Measurements from ENCODE around the gene PNLIPRP2.

Gene PNLIPRP2

DNA sequence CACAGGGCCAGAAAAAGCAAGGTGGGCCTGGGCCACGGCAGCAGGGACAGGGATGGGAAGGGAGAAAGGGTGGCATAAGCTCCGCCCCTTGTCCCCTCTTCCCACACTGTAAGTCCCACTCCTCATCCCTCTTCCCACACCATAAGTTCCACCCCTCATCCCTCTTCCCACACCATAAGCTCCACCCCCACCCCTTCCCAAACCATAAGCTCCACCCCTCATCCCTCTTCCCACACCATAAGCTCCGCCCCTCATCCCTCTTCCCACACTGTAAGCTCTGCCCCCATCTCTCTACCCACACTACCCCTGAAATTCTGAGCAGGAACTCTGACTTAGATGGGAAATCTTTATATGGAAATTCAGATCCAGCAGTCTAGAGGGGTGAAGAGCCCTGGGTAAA lies 65.9 kb downstream of the PNLIPRP2 start:
- no peak for DNase-seq

DNA sequence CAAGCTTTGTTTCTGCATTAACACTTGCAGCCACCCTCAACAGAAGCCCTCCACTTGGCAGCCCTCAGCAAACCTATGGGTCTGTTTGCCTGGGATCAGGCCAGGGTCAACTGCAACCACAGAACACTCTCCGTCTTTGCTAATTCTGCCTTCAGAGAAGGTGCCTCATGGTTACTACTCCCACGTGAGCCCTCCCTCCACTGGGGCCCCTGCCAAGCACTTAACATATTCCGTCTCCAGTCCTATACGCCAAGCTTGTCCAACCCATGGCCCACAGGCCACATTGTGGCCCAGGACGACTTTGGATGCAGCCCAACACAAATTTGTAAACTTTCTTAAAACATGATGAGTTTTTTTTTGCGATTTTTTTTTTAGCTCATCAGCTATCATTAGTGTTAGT lies 66.9 kb downstream of the PNLIPRP2 start:
- no peak for DNase-seq

DNA sequence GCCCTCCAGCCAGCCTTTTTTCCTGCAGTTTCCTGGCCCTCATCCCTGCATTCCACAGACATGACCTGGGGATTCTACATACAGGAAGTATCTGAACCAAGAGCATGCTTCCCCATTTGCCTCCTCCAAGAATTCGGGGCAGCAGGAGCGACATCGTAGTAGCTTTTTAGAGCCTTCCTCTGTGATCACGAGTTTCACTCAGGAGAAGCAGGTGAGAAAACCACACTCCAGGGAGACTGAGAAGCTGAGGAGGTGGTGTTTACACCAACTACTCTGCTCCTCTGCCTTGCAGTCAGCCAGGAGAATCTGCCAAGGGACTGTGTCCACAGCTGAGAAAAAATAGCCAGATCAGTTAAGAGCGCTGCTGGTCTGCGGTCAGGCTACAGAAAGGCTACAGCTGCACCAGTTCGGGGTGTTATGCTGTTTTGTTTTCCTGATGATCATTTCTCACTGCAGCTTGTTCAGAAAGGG lies 67.5 kb downstream of the PNLIPRP2 start:
- DNase-seq = no peak

DNA sequence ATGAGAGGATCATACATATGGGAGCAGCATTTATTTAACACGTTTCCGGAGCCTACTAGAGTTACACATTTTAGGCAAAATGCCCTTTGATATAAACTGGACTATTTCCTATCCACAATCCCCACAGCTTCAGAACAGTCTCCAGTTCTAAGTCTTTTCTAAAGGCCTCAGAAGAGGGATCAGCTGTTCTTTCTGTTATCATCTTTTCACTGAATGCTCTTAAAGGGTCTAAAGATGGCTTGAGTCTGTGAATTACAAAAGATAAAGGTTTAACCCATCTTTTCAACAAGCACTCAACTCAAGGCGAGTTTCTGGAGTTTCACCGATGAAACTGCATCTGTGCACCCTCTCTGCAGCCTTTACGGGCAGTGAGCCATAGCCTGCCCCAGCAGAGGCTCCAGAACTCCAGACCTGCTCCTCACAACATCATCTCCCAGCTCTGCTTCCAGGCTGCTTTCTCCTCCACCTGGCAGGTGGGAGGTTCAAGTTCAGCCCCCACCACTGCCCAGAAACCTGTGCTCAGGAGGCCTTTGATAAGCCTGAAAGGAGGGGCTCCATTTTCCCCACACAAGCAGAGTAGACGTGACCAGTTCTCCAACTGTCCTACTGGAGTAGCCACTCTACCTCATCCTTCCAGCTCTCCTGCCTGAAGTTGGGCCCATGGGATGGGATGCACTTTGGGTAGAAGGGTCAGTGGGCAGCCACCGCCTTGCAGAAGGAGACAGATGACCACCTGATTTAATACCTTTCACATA lies 68.2 kb downstream of the PNLIPRP2 start:
- DNase-seq = no peak

DNA sequence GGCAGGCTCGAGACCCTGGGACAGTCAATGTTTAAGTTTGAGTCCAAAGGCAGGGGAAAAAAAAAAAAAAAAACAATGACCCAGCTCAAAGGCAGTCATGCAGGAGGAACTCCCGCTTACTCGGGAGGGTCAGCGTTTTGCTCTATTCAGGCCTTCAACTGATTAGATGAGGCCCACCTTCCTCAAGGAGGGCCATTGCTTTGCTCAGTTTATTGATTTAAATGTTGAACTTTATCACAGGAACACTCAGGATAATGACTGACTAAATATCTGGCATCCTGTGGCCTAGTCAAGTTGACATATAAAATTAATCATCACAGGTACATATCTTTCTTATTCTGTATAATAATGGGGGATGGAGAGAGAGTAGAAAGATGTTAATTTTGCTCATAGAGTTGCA lies 69.0 kb downstream of the PNLIPRP2 start:
- no peak for DNase-seq

DNA sequence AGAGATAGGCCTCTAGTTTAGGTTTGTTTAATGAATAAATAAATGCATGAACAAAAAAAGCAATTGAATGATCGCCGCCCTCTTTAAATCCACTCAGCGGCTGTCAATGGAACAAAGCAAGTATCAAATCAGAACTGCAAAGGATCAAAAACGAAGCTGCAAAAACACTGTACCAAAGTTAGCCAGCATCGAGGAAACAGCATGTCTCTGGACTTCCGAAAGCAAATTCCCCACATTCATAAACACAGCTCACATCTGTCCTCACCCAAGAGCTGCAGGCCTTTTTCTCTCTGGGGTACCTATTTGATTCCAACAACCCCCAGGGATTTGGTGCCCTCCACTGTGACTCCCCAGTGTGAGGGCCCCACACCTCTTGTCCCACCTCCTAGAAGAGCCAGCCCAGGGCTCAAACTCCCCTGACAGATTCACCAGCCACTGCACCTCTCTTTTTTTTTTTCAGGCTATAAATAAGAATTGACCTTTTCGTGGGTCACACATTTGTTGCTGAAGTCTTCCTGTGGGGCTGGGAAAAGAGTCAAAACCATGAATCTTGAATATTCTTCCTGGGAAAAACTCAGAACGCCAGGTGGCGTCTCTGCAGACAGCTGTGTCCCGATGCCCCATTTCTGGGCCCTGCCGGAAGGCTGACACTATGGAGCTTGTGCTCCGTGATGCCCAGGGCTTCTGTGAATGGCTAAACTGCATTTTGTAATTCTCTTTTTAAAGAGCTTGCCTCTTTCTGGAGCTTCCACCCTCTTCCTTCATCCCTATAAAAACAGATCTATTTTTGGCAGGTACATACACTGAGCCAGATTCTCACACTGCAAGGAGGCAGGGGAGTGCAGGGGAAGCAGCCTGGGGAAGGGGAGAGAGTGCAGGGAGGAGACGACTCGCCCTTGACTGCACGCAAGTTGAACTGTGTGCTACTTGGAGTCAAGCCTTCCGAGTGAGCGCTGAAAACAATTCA lies 69.9 kb downstream of the PNLIPRP2 start:
- DNase-seq = no peak

DNA sequence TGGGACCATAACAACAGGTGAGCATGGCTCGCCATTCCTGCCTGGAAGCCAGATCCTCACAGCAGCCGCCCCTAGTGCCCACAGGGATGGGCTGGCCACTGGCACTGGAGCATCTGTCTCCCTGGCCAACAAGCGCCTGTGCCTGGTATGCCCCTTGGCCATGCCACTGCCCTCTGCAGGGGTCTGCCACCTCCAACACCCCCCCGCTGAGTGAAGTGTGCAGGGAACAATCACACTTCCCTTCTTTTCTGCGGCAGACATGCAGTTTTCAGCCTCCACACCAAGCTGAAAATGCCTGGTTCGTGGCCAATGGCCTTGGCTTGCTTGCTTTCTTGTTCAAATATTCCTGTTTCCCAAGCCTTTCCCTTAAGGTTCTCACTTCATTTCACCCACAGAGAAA lies 70.9 kb downstream of the PNLIPRP2 start:
- DNase-seq = no peak

DNA sequence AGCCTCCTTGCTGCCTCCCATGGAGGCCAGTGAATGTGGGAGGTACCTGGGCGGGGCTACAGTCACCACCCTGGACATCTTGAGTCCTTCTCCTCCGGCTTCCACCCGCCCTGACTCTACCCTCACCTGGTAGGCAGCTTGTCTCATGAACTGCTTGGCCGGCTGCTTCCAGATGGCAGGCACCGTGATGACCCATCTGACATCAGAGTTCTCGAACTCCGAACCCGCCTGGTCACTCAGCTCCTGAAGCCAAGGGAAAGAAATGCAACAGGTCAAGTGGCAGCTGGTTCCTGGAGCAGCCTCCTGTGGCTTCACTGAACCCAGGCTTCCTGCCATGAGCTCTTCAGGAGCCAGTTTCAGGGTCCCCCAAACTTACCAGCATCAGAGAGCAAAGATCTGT lies 71.5 kb downstream of the PNLIPRP2 start:
- DNase-seq = no peak

DNA sequence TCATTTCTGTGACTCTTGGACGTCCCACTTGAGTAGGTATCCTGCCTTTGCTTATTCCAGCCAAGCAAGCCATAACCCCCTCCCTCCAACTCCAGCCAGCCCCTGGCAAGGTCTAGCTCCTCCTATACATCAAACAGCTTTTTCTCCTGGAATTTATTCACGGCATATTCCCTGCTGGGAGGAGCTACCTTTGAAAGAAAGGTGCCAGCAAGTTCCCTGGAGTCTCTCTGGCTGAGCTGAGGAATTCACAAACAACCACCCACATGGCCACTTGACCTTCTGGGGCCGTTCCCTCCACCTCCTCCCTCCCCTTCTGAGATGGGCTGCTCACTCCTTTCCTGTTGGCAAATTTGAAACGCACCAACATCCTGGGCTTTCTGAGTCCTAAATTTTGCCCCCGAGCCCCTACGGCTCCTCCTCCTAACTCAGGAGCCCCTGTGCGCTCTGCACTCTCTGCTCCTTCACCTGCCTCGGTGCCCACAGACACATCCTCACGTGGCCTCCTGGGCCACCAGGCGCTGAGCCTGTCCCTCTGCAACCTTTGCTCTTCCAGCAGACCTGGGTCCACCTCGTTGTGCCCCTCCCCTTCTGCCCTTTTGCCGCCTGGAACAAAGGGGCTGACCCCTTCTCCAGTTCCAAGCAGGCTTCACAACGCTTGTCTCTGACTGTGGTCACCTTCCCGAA lies 73.6 kb downstream of the PNLIPRP2 start:
- DNase-seq = no peak

Measured in GF-D8 (cell line).